GM21515 (cell line): Measurements from ENCODE around the gene PJA1.

Source experiments
- ATAC-seq: cut with Tn5 transposase; IDR thresholded peaks from one replicate; pipeline ENCODE4 v1.9.1; 2021; ENCODE audit not compliant: unreplicated experiment

The PJA1 gene

DNA sequence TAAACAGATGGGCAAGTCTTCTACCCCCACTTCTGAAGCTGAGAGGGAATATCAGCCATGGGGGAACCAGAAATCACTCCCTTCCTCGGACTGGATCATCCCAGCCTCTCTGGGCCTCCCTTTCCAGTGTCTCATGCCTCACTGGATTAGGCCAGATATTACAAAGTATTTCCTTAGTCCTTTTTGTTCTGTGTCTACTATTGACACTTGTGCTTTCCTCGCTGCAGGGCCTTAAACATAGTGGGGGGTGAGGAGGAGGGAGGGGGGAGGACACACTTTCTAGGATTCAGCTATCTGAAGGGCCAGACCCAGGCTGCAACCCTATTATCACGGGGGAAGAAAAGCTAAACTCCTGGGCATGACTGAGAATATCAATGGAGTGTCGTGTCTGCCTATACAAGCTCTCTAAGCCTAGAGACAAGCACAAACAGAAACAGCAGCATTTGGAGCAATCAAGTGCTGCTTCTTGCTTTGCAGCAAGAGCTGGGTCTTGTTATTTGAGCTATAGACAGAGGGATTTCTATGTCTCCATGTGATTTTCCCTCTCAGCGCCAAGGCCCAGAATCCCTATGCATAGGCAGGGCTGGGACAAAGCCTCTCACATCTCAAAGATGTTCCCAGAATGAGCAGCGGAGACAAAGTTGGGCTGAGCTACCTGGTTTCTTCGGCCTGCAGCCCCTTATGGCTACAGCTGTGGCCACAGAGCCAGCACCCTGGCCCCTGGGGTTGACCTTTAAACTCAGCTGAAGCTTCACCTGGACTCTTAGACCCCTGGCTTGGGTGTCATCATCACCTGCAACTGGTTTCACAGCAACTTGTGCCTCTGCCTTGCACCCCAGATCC is 20.2 kb downstream of the PJA1 start:
- ATAC-seq, result no peak

DNA sequence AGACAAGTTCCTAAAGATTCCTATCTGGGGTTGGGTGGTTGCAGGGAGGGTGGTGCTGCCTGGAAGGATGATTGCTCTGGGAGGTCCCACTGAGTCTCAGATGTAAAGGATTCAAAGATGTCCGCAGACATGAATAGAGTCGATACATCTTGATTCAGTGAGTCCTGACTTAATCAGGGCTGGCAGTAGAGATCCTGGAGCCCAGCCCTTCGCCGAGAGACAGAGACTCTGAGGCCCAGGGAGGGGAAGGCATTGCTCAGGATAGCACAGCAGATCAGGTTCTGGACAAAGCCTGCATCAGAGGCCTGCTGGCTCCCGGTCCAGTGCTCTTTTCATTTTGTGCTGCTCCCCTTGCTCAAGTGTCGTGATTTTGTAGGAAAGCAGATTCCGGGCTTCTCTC is 21.7 kb downstream of the PJA1 start:
- ATAC-seq, result no peak

DNA sequence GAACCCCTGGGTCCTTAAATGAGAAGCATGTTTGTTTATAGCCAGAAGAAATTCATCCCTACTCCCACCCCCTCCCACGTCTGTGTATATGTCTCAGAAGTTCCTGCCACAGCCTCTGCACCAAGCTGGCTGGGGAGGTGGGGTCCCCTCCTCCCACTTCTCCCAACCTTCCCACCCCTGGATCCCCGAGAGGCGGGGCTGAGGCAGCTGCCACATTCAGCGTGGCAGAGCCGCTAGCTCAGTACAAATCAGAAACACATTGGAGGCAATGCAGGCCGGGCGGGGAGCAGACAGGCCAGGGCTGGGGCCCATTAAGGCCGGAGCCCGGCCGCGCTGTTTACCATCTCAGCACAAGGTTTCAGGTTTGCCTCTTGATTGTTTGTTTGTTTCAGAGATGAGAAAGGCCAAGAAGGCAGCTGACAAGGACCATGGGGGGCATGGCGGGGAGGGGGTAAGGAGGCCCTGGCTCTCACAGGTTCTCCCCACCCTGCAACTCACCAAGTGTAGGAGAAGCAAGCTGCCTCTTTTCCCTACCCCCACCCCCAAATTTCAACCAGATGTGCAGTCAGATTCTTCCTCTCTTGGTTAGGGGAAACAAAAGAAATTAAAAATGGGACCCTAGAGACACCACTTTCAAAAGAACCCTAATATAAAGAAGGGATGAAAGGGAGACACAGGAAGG is 22.3 kb downstream of the PJA1 start:
- ATAC-seq, result no peak

DNA sequence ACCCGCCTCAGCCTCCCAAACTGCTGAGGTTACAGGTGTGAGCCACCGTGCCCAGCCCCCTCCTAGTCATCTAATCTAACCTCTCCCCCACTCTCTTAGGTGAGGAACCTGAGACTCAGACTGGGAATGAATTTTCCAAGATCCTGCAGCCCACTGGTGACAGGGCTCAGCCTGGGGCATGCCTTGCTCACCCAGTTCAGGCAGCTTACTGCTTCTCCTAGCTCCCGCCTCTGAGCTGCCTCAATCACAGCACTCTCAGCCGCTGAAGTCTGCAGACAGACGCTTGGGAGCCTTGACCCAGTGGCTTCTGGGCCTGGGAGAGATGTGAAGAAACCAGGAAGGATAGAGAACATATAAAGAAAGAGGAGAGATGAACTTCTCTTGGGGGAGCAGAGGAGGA is 24.4 kb downstream of the PJA1 start:
- ATAC-seq, result no peak

DNA sequence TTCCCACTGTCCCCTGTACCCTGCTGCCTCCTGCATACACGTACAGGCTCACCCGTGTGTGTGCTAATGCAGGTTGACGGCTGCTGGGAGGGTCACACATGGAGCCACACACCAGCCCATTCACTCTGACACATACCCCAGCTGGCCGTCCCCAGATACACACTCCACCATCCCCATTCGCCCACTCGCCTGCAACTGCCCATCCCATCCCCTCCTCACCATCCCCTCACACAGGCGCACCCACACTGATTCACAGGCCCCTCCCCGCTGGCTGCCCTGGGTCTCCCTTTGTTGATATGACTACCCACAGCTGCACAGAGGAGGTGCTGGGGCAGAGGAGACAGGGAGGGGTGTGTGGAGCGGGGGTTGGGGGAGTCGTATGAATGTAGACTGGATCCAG is 25.7 kb downstream of the PJA1 start:
- ATAC-seq, result no peak

DNA sequence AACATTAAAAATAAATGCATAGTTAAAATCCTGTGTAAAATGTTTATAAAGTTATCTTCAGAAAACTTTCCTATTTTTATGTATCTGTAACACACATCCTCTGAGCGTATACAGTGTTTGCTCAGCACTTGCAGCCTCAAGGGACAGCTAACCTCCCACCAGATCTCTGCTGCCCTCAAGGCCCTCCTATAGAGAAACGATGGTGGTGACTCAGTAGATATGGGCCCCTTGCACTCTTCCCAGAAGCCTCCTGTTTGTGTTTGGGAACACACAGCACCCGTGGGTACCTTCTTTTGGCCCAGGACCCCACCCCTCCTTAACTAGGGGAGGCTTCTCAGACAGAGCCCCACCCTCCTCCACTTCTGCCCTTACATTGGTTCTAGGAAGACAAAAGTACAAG is 26.7 kb downstream of the PJA1 start:
- ATAC-seq, result no peak

DNA sequence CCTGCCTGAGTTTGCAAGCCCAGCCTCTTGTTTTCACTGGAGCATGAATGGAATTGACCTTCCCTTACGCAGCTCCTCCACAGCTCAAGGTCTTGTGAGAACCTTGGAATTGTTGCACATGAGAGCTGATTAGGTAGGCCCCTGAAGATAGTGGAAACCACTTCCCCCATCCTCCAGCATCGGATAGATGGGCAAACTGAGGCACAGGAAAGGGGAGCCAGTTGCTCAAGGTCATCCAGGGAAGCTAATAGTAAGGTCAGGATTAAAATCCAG is 27.2 kb downstream of the PJA1 start:
- ATAC-seq, result no peak

DNA sequence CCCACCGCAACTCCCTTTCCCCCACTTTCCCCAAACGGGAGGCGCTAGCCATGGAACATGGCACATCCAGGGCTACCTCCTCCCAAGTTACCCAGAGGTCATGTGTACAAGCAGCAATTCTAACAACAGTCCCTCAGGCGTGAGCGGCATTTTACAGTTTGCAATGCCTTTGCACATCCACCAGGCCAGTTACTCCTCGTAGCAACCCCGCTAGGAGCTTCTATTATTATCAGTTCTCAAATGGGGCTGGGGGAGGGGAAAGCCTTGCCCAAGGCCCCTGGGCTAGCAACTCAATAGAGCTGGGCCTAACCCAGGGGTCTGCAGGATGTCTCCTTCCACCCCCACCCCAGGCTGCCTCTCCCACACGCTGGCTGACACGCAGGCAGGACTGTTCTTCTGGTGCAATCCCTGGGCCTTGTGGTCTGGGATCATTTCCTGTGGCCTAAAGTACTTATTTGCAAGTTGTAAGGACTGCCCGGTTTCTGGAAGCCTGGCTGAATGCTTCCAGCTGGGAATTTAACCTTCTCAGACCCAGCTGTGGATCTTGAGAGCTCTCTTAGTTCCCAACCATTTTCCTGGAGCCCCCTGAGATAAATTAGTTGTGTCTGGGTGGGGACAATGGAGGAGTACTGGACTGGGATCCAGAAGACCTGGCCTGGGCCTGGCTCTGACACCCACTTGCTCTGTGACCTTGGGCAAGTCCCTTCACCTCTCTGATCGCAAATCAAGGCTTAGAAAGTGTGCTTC is 27.7 kb downstream of the PJA1 start:
- no peak for ATAC-seq

DNA sequence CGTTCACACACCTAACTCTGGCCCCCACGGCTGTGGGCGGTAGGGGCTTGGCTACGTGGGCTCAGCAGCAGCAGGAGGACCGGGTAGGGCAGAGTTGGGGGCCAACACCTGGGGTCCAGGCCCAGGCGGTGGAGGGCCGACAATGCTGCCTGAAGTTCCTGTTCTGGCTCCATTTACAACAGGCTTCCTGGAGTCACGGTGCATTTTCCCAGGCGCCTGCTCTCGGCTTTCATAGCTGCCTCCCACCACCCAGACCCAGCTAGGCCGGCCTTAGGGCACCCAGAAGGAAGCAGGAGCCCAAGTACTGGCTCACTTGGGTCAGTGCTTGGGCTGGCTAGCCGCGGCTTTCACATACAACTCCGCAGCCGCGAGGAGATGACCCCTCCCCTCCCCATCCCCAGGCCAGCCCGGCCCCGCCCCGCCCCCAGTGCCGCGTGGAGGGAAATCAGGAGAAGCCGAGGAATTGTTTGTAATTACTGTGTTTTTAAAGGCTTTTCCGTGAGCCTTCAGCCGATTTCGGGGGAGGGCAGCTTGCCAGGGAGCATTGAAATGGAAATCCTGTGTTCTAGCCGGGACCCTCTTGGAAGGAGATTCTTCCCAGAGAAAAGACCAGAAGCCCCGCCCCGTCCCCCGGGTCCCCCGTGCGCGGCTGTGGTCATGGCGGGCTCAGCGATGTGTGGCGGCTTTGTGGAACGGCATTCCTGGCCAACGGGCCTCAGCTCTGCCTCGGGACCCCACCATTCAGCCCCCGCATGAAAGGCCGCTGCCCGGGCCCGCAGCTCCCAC is 28.5 kb downstream of the PJA1 start:
- ATAC-seq, result no peak

DNA sequence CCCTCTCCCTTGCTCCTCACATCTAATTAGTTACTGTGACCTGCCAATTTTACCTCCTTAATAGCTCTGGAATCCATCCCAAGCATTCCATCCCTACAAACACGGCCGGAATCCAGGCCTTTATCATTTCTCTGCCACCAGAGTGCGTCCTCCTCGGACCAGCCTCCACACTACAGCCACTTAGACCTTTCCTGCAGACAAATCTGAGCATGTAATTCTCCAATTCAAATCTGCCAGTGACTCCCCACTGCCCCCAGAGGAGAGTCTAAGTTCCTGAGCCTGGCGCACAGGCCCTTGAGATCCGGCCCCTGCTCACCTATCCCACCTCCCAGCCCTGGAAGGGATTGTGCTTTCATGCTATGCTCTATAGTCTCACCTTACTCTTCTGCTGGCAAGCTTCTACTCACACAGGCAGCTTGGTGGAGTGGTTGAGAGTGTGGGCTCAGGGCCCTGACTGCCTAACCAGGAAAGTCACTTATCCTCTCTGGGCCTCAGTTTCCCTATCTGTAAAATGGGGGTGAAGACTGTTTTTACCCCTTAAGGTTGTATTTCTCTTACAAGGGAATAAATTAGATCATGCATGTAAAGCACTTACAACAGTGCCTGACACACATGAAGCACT is 31.2 kb downstream of the PJA1 start:
- ATAC-seq, result no peak

DNA sequence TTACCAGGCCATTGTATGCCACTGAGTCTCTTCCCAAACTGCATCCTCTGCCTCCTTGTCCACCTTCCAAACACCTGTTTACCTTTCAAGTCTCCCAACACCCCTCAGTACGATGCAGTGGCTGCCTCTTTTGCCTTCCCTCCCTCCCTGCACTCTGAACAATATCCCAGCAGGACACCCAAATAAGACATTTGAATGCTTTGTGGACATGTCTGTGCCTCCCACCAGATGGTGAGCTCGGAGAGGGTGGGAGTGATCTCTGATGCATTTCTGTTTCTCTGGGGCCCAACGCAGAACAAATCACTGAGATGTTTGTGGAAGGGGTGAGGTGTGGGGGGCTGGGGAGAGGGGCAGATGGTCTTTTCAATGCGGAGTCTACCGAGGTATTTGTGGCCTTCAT is 33.4 kb downstream of the PJA1 start:
- ATAC-seq, result no peak

DNA sequence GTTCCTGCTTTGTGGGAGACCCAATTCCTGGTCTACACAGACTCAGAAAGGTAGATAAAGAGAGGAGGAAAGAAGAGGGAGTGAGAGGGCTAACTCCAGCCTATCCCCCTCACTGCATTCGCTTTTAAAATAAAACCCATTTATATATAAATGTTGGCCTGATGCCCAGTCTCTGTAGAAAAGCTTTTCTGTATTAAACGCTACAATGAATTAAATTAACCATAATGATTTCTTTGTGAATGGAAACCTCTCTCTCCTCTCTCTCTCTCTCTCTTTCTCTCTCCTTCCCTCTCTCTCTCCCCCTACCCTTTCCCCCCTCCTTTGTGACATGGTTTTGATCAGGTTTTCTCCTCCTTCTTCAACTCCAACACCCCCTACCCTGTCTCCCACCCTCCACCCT is 34.8 kb downstream of the PJA1 start:
- no peak for ATAC-seq

DNA sequence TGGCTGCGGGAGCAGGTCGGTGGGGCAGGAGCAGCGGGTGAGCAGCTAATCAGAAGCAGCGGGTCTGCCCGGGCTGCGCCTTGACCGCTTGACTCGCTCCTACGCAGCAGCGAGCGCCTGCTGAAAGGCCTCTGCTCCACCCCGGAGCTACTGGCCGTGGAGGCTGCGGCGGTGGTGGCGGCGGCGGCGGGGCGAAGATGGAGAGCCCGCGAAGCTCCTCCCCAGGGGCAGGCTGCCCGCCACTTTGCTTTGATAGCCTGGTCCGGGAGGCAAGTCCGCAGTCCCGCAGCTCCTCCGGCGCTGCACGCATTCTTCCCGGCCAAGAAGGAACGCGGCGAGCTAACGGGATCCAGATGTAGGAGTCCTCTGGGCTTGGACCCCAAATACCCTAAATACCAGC is 36.7 kb downstream of the PJA1 start:
- ATAC-seq, result no peak

DNA sequence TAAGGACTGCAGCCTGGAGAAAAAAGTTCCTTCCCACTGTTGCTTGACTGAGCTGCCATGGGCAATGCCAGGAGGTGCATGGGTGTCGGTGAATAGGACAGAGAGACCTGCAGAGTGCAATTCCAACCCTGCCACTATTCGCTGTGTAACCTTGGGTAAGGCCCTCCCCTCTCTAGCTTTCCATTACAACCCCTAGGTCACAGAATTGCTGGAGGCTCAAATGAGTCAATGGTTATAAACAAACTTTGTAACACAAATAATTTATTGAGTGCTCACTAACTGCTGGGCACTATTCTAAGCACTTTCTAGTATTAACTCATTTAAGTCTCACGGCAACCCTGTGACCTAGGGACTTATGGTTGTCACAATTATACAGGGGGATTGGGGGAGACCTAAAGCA is 37.8 kb downstream of the PJA1 start:
- no peak for ATAC-seq

DNA sequence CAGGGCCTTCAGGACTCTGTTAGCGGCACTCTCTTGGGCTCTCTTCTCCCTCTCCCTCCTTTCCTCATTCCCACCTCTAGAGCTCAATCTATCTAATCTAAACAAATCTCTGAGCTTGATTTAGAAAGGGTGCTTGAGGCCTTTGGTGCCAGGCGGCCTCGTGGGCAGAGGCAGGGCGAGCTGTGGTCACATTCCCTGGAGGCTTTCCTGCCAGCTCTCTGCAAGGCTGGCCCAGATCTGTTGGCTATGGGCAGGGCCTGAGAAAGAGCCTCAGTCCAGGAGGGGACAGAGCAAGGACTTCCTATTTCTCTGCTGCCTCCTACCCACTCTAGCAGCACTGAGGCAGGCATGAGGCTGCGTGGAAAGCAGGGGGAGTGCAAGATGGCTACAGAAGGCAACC is 38.6 kb downstream of the PJA1 start:
- ATAC-seq, result no peak

DNA sequence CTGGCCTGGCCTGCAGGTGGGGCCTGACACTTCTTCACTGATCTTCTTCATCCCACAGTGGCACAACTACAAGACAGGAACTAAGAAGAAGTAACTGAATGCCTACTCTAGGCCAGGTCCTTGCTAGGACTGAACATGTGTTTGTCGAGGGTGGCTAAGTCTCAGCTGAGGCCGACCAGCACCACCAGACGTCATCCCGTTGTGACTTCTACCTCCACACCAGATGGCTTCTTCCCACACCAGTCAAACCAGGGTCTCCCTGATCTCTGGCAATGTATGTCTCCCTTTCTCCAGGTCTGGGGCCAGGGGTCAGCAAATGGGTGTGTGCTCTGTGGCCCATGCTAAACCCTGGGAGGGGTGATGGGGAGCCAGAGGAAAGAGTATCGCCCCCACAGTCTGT is 40.2 kb downstream of the PJA1 start:
- ATAC-seq, result no peak

DNA sequence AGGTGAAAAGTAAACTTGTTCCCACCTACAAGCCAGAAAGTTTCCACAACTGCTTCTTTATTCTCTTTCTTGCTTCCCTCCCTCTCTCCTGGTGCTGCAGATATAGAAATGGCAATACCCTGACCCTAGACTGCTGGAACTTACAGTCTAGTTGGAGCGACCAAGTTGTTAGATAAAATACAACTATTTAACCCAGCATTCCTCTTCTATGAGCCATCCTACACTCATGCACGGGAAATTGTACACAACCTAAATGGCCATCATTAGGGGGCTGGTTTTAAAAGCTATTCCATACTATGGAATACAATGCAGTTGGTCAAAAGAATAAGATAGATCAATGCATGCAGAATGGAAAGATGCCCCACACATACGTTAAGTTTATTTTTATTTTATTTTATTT is 41.1 kb downstream of the PJA1 start:
- ATAC-seq, result no peak

DNA sequence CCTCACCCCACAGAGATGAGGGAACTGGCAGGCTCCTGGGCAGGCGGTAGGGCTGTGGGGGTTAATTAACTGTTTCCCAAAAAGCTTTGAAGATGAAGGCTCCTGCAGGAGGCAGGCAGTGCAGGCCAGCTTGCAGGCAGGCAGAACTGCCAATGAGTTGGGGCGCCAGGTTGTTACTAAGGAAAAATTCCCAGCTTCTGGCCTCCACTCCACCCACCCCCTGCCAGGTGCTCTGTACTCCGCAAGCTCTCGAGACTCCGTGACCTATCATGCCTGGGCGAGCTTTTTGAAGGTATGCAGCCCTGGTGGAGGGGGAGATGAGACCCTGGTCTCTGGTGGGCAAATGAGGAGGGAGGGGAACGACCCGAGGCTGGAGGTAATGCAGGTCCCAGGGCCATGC is 41.8 kb downstream of the PJA1 start:
- no peak for ATAC-seq

DNA sequence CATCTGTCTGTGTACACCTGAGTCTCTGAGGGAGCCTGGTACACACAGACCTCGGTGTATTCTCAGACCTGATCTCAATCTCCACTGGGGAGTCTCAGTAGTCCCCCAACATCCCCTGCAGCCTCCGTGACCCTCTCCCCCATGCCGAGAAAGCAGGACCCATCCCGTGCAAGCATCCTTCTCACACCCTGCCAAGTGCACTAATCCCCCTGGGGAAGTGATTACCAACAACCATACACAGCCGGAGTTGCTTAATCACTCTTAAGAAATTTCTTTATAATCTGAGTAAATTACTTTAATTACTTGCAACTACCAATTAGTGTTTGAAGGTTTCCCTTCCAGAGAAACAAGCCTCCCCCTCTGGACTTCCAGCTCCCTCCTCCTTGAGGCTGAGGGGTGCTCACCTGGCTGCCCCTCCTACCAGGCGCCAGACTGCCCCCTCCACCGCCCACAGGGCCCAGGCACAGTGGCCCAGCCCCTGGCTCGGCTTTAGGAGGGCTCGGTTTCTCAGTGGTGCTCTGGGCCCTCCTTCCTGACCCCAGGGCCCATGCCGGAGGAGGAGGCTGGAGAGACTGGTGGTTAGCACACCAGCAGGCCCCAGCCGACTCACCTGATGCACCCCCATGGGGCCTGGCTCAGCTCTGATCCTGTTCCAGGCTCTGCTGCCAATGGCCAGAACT is 43.8 kb downstream of the PJA1 start:
- no peak for ATAC-seq

DNA sequence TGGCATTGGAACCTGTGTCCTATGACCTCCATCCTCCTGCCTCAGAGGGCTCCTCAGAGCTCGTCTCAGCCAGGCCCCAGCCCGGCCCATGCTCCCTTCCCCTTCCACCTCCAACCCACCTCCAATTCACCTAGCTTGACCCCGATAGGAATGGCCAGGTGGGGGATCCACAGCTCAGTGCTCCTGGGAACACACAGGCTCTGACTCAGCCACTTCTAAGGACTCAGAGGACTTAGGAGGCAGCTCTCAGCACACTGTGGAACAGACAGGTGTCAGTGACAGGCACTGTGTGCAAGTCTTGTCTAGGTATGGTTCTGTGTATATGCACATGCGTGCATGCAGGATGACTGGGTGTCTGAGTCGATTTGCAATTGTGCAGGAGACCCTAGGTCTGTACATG is 44.8 kb downstream of the PJA1 start:
- ATAC-seq, result no peak

DNA sequence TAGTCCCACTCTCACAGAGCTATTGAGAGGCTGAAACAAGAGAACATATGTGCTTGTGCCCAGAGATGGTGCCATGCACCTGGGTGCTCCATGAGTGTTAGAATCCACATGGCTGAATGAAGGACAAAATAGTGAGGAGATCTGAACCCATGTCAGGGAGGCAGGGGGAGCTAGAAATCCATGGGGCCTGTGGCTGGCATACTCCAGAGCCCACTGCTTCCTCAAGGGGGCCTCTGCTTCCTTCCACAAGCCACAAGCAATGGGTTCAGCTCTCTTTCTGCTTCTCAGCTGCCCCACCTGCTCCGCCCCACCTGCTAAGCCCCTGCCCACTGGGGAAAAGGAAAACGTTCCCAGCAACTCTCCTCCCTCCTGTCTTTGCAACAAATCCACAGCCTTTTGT is 46.1 kb downstream of the PJA1 start:
- no peak for ATAC-seq
